ENCODE measurements around the gene PNCK.

- TF ChIP-seq EZH2 (IDR thresholded peaks at IDR 0.05; ENCODE audit: insufficient read depth, poor library complexity, severe bottlenecking): no peak
- no peak for TF ChIP-seq EZH2phosphoT487 (IDR thresholded peaks at IDR 0.05; ENCODE audit: insufficient read depth, low read depth)
These were observed 11.3 kb downstream of the PNCK start for GRCh38 chrX:153662266-153662665.
